SU-DHL-6 (cell line): Measurements from ENCODE around the gene ETS1.

Source experiments
- EZH2phosphoT487 ChIP-seq: fragments of 200-600 bp; sonication (generic), shearing (Covaris generic); conservative IDR thresholded peaks from 2 replicates; pipeline ENCODE4 v1.6.1; 2018; ENCODE audit warnings: mild to moderate bottlenecking, antibody characterized with exemption, low read length, moderate library complexity, mixed read lengths
- TF ChIP-seq, protein P1 (sequence below): fragments of 200-600 bp; sonication (generic); IDR thresholded peaks from one replicate; pipeline ENCODE4 v1.5.1; 2017; ENCODE audit warnings: antibody characterized with exemption, mild to moderate bottlenecking, low read length, moderate library complexity; ENCODE audit not compliant: insufficient read depth, poor library complexity, severe bottlenecking

DNA sequence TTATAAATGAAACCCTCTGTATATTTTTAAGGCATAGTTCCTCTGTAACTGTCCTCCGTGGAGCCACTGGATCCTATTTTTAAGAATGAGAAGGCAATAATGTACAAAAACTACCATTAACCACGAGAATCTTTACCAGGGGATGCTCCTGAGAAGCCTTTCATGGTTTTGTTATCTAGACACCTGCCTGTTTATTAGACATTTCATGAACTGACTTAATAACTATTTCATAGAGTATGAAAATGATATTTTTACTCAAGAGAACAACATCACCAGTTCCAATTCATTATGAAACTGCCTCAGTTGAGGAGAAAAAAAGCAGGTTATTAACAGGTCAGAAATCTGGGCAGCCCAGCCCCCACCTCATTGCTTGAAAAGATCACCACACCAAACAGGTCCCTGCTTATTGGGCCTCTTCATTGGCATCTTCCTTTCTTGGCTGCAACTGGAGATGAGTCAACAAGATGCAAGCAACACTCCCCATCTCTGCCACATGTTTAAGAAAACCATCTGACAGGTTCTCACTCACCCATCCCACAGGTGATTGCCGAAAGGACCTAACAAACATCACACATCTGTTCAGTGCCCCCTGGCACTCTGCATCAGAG, 27.8 kb downstream of the ETS1 start:
- TF ChIP-seq, protein P1, sequence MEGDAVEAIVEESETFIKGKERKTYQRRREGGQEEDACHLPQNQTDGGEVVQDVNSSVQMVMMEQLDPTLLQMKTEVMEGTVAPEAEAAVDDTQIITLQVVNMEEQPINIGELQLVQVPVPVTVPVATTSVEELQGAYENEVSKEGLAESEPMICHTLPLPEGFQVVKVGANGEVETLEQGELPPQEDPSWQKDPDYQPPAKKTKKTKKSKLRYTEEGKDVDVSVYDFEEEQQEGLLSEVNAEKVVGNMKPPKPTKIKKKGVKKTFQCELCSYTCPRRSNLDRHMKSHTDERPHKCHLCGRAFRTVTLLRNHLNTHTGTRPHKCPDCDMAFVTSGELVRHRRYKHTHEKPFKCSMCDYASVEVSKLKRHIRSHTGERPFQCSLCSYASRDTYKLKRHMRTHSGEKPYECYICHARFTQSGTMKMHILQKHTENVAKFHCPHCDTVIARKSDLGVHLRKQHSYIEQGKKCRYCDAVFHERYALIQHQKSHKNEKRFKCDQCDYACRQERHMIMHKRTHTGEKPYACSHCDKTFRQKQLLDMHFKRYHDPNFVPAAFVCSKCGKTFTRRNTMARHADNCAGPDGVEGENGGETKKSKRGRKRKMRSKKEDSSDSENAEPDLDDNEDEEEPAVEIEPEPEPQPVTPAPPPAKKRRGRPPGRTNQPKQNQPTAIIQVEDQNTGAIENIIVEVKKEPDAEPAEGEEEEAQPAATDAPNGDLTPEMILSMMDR: no peak
- no peak for TF ChIP-seq EZH2phosphoT487
